Activated CD4-positive, alpha-beta T cell treated with anti-CD3 and anti-CD28 coated beads, Interleukin-2, amount 50 U/mL, for 1 hour (primary cell): ENCODE data around the gene ACRBP.
"Not testable (repeated sequence)": the region's sequence is repeated elsewhere in the genome, so short reads cannot be mapped to it uniquely, and the experiment has no call there.

Experiments
- DNase-seq: peaks from one replicate; pipeline ENCODE4 v3.0.0-alpha.2; 2020

ACRBP gene

DNA sequence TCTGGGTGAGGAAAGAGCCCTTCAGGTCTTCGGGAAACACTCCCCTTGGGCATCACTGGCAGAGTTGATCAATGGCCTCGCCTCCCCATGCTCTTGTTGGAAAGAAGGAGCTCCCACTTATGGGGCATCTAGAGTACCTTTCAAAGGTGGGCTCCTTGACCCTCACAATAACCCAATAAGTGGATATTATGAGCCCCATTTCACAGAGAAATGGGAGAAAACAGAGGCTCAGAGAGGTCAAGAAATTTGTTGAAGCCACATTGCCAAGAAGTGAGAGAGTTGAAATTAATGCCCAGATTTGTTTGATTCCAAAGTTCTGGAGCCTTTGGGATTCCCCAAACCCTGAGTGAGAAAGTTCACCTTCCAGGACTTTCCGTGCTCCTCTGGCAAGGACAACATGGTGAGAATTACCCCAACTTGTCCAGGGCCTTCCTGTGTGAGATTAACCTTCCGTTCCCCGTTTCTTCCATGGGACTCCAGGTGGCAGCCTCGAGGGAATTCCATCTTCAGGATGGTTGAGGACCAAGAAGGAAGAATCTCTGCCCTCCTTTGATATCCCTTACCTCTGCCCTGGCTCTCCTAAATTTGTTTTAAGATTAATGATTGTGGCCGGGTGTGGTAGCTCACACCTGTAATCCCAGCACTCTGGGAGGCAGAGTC lies 32.6 kb downstream of the ACRBP start:
- DNase-seq, result no peak

DNA sequence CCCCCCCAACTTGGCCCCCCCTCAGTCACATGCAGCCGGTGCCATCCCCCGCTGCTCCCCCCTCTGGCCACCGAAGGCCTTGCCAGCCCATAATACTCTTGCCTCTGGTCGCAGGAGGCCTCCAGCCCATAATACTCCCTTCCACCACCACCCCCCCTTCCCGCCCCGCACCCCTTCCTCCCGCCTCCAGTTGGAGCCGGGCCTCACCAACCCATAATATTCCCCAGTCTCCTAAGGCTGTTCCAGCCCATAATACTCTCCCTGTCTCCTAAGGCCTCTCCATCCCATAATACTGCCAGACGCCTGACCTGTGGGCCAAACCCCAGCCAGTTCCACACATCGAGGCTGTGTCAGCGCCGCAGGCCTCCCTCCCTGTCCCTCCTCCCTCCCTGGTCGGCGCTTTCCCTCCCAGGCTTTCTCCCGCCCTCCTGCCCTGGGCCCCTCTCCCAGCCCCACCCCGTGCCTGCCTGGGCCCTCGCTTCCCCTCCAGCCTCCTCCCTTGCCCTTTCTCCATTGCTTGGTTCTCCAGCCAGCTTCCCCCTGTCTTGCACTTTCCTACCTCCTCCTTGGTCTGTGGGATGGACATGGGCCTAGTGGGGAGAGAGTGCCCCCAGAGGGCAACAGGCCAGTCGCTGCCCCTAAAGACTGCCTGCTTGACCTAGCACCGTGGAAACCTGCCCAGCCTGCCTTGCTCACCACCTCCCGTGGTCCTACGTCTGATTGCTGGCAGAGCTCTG lies 33.3 kb downstream of the ACRBP start:
- peak; percentile 33 for DNase-seq

DNA sequence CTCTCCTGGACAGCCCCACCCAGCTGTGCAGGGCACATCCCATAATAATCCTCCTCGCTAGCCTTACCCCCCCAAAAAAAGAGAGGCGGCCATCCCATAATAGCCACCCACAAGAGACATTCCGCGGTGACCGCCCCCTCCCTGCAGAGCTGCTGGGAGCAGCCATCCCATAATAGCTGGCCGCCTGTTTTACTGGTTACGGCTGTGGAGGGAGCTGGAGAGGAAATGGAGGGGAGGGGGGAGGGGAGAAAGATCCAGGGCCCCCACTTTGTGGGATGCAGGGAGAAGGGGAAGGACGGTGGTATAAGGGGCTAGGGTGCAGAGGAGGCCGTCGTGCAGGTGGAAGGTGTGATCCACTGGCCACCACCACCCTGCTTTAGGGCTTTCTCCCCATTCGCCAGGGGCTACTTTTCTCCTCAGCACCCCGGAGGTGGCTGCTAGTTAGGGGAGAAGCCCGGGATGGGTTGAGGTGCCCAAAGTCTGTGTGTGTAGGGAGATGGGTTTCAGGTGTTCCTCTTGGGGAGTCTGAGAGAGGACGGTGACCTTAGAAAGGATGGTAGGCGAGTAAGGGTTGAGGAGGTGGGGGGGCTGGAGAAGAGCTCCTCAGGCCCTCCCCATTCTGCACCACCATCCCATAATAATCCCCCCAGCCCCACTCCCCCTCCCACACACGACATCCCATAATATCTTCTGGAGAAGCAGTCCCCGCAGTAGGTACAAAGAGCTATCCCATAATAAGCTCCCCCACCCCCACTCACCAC lies 34.0 kb downstream of the ACRBP start:
- DNase-seq, result no peak

DNA sequence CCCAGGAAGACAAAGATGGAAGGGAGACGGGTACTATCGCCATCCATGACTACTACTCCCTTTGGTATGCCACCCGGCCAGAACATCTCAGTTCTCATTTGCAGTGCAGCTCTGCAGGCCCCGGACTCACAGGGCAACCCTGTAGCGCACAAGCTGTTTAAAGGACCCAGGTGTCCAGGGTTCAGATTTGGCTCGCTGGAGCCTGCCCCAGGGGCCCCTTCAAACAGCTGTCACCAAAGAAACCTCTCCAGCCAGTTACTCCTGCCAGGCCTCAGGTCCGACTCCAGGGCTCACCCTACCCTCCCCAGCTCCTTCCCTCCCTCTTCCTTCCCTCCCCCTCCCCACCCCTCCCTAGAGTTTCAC lies 34.6 kb downstream of the ACRBP start:
- no peak for DNase-seq

DNA sequence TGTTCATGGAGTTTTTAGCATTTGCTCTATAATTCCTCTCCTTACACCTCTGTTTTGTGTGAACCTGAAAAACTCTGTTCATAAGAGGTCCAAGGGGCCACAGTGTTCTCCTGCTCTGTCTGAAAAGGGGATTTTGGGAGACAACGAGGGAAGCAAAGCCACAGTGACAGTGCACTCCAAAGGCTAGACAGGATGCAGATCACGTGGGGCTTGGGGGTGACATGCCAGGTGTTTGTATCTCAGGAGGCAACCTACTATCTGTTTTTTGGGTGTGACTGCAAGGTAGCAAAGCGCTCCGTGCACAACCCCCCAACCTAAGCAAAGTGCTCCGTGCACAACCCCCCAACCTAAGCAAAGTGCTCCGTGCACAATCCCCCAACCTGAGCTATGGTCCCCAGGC lies 35.0 kb downstream of the ACRBP start:
- no peak for DNase-seq

DNA sequence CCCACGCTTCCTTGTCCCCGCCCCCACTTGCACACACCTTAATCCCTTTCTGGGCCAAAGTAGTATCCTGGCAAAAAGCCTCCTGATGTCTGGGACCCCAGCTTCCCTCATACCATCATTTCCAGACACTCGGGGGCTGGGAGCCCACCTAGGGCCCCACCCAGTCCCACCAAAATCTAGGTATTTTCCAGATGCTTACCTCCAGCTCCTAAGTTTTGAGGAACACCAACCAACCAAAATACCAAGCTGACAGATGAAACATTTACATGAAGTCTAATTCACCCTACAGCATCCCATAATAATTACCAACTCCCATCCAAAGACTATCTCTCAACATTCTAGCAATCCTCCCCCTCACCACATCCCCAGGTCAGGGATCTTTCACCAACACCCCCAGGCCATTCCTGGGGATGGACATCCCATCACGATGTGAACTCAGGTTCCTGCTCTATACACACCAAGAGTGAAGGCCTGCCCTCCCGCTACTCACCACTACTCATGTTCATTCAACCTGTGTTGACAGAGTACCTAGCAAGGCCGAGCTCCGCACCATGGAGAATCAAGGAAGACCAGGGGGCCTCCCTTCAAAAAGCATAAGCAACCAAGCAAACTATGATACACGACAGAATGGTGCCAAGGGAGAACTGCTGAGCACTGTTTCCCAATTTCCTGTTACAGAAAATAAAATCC lies 38.5 kb downstream of the ACRBP start:
- DNase-seq, result no peak

DNA sequence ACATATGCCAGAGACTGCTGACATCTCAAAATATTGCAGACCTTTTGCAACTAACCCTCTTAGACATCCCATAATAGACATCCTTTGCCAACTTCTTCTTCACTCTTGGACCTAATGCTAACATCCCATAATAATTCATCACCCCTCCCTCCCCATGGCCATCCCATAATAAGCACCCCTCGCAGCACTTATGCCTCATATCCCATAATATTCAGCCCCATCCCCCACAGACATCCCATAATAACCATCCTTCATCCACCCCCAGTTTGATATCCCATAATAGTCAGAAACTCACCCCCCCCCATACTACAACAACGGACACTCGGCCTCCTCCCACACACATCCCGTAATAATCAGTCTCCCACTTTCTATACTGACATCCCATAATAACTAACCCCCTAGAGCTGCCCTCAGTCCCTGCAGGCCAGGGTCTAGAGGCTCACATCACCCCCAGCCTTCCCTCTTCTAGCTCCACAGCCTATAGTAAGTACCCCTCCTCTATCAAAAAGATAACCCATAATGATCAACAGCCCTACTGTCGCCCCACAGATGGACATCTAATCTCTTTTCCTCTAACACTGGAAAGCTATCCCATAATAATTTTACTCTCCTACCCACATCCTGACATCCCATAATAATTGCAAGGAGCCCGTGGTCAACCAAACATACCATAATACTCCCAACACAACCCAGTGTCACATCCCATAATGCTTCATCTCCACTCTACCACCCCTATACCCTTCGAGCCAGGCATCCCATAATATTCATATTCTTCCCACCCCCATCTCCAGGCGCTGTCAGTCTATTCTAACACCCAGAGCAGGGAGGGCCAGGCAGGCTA lies 39.3 kb downstream of the ACRBP start:
- peak; percentile 51 for DNase-seq

DNA sequence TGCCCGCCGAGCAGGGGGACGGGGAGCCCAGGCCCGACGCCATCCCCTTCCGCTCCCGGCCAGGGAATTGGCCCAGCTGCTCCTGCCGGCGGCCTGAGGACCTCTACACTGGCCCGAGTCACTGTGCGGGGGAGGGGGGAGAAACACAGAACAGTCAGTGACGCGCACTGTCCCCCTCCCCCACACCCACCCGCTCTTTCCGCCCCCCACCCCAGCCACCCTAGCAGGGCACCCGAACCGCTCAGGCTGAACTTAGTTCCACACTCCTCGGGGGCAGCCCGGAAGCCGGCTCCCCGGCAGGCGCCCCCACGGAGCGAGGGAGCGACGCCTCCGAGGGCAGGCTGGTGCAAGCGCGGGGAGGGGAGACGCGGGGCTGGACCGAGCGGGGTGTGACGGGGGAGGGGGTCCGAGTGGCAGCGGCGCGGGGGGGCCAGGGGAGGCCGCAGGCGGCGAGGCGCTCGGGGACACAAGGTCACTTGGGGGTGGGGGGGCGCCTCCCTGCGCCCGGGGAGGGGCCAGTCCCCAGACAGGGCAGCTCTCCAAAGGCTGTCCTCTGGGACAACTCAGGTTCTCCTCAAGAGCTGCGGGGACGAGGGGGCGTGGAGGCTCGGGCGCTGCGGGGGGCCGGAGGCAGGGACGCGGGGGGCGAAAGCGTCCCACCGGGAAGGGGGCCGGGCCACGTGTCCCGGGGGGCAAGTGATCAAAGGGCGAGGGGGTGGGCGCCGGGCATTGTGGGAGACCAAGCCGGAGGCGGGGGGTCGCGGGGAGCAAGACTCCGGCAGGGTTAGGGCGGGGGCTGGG lies 40.7 kb downstream of the ACRBP start:
- DNase-seq, result peak; percentile 65

DNA sequence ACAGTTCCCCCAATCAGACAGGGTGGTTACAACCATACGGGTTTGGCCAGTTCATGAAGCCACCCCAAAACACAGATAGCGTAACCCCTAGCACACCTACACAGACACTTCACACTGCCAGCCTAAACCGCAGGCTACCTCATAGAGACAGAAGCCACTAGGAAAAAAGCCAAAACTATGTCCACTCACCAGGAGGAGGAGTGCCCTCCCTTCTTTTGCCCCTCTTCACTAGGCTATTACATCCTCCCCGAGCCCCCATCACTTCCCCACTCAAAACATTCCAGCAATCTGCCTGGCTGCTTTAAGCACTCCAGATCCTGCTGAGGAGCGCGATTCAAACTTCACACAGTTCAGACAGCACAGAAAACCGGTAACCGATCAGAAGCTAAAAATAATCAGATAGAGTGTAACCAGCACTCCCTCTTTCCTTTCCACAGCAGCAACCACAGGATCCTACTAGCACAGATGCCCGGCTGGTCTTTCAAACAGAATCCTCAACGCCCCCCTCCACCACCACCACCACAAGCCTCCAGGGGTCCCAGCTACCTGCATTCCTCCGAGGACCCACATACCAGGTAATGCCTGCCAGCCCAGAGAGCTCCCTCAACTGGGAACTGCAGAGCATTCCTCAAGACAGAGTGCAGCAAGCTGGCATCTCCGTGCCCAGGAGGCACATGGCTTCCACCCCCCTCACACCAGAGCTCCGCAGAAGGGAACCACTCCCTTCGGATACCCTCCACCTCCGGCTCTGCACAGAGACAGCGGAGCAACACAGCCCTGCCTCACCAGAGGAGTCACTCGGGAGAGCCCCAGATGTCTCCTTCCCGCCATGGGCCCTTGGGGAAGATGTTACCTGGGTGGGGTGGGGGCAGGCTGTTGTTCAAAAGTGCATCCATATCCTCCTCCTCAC lies 41.6 kb downstream of the ACRBP start:
- peak; percentile 48 for DNase-seq

DNA sequence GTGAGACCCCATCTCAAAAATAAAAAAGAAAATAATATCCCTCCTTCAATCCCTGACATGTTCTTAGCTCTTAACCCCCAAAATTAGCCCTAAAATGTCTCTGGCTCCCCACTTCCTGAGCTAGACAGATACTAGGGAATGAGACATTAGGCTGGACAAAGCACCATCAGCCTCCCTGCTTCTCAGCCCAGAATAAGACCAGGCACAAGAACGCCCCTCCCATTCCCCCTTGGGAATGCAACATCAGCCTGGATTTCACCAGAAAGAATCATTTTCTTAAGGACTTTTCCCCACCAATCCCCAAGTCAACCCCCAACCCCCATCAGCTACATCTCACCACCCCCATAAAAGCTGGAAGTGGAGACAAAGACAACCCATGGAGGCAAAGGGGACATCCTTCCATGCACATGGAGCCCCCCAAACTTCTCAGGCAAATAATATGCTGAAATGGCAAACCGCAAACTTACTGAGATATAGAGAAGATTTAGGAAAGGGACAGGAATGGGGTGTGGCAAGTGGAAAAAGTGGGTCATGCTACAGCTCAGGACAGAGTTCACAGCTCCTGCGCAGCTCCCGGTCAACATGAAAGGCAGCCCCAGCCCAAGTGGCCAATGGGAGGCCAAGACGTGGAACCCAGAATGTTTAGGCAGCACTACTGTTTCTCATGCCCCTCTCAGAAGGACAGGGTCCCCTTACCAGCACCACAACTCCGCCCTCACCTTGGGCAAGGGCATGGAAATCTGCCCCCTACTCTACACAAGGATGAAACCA lies 42.8 kb downstream of the ACRBP start:
- DNase-seq, result no peak

DNA sequence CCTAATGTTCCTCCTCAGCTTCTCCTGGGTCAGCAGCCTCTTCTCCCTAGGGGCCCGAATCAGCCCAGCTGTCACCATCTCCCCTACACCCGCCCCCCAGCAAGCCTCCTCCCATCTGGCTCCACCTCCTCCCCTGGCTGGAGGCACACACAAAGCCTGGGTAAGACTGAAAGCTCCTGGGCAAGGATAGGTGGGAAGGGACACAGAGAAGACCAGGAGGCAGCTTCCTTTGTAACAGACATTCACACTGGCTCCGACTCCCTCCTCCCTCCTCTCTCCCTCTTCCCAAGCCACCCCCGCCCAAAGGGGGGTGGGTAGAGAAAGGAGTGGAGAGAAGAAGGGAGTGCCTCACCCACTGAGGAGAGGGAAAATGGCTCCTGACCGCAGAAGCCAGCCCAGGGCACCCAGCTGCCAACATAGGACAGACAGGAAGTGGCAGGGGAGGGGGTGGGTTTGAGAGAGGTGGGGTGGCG lies 44.1 kb downstream of the ACRBP start:
- DNase-seq, result peak; percentile 42

DNA sequence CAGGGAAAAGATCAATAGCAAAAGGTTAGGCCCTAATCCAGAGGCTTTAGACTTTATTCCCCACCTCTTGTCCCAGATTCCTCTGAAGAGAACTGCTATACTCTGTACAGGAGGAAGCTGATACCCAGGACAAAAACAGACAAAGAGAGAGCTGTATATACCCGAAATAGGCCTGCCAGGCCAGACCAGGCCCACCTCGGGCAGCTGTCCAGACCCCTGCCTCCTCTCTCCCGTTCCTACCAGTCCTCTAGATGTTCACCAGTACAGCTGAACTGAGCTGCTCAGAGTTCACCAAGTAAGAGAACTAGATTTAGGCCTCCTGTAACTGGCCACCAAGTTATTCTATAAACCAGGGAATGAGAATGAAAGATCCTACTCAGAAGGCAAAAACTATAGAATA lies 44.7 kb downstream of the ACRBP start:
- no peak for DNase-seq

DNA sequence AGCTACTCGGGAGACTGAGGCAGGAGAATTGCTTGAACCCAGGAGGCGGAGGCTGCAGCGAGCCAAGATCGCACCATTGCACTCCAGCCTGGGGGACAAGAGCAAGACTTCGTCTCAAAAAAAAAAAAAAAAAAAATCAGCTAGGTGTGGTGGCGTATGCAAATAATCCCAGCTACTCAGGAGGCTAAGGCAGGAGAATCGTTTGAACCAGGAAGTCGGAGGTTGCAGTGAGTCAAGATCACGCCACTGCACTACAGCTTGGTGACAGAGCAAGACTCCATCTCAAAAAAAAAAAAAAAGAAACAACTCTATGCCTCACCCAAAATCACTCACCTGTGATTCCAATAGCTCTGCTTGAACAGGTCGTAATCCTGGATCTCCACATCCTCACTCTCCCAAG lies 51.6 kb downstream of the ACRBP start:
- DNase-seq, result not testable (repeated sequence)

DNA sequence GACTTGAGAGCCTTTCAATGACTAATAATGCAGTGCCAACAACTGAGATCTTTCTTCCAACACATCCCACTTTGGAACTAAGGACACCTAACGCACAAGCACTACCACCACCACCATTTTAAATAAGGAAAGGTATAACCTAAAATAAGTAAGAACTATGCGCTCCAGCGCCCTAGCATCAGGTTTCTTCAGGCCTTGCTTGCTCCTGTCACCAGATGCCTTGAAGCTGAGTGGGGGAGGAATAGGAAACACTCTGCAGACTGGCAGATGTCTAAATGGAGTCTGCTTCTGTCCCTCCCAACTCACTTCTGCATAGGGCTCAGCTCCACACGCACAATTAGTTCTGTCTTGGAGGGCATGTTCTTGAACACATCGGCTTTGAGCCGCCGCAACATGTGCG lies 55.1 kb downstream of the ACRBP start:
- DNase-seq, result no peak
